ENCODE data around the gene ZBTB7C. TPM values are rescaled to one million over a fixed set of nuclear protein-coding genes. Genes with fewer than 3 reads are reported as not detected.

The ZBTB7C gene
- total RNA-seq, 2 experiments from 2014 or later = 0.05 TPM; not detected in 1

DNA sequence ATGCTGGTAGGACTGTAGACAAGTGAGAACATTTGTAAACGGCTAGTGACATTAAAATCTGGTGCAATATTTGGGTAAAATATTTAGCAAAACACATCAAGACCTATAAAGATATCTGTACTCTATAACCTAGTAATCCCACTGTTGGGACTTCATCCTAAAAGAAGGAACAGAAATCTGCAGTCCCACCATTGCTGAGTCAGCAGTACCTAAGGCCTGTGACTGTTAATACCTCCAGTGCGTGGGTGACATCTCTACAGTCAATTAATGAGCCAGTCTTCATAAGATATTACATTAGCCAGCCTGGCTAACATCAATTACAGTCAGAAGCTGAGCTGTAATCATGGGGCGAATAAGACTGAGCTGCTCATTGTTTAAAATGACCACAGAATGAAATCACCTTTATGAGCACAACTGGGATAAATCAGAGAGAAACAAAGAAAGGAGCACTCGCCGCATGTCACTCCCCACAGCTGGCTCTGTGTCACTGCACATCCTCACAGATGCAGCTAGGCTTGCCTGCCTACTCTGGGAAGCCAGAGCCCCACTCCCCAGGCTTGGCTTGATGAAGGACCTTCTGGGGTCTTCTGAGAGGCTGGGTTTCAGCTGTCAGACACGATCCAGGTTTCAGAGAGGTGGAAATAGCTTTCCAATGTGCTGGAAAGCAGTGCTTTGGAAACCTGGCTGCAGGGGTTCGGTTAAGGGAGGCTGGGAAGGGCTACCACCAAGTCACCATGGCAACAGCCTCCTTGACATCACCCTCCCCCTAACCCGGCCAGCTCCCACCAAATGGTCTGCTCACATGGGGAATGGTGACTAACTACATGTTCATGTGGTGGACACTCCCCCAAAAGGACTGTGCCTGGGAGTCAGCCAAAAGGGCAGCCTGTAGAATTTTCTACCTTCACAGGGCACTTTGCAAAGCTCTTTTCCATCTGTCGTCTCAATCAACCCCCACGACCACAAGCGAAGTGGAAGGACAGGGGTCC, 145.0 kb downstream of the ZBTB7C start:
- H3K9me3 Mint-ChIP-seq = no peaks in the 10 kb centered on the region
- no peaks in the 10 kb centered on the region for H3K4me1 Mint-ChIP-seq (ENCODE audit: low read depth)
- peaks cover 3% of the 10 kb centered on the region for H3K27me3 Mint-ChIP-seq
- ChIA-PET CTCF (no interaction called here), POLR2A (no interaction called here)
- no peak for DNase-seq
- intact Hi-C loops (cut with micrococcal nuclease) = no loop called here
- H3K36me3 Mint-ChIP-seq = no peaks in the 10 kb centered on the region
- H3K4me3 Mint-ChIP-seq = no peak overlapping the region
- H3K27ac Mint-ChIP-seq = no peak overlapping the region

GRCh38 chr18:48263192-48263853, 145.9 kb downstream of the ZBTB7C start:
- intact Hi-C loops (cut with micrococcal nuclease) = no loop called here
- ChIA-PET CTCF (no interaction called here), POLR2A (no interaction called here)
- no peaks in the 10 kb centered on the region for H3K4me1 Mint-ChIP-seq (ENCODE audit: low read depth)
- H3K9me3 Mint-ChIP-seq = no peaks in the 10 kb centered on the region
- DNase-seq = no peak
- no peak overlapping the region for H3K4me3 Mint-ChIP-seq
- H3K27ac Mint-ChIP-seq = no peak overlapping the region
- no peaks in the 10 kb centered on the region for H3K36me3 Mint-ChIP-seq
- peaks cover 3% of the 10 kb centered on the region for H3K27me3 Mint-ChIP-seq

- no peaks in the 10 kb centered on the region for H3K4me1 Mint-ChIP-seq (ENCODE audit: low read depth)
- H3K27me3 Mint-ChIP-seq = peaks cover 3% of the 10 kb centered on the region
- H3K9me3 Mint-ChIP-seq = peaks cover 4% of the 10 kb centered on the region
- no peaks in the 10 kb centered on the region for H3K36me3 Mint-ChIP-seq
- H3K27ac Mint-ChIP-seq = no peak overlapping the region
- ChIA-PET CTCF (no interaction called here), POLR2A (no interaction called here)
- no peak for DNase-seq
- intact Hi-C loops (cut with micrococcal nuclease) = no loop called here
- H3K4me3 Mint-ChIP-seq = no peak overlapping the region
These were observed 148.9 kb downstream of the ZBTB7C start for GRCh38 chr18:48260237-48260636.

GRCh38 chr18:48256848-48257247, 152.3 kb downstream of the ZBTB7C start:
- peaks cover 11% of the 10 kb centered on the region for H3K27me3 Mint-ChIP-seq
- peaks cover 4% of the 10 kb centered on the region for H3K9me3 Mint-ChIP-seq
- no peaks in the 10 kb centered on the region for H3K36me3 Mint-ChIP-seq
- no peak overlapping the region for H3K27ac Mint-ChIP-seq
- ChIA-PET POLR2A (no interaction called here), CTCF (no interaction called here)
- intact Hi-C loops (cut with micrococcal nuclease) = no loop called here
- no peak for DNase-seq
- H3K4me1 Mint-ChIP-seq (ENCODE audit: low read depth) = no peaks in the 10 kb centered on the region
- H3K4me3 Mint-ChIP-seq = no peak overlapping the region

DNA sequence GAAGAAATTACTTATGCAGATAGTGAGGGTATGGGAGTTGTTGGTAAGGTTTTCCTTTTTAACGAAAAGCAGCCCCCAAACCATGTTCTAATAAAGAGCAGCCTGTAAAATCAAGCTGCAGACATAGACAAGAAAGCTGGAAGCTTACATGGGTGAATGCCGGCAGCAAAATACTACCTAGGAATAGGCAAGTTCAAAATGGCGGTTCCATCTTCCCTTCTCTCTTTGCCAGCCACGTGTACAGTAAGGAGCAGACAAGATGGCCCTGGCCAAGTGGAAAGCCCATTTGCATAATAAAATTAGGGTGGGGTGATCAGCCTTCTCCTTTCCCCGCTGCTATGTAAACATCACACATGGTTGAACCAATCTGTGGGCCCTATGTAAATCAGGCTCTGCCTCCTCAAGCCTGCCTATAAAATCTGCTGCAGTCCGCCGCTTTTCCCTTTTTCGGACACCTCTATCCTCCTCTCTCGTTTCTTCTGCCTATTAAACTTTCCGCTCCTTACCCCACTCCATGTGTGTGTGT, 155.0 kb downstream of the ZBTB7C start:
- H3K4me3 Mint-ChIP-seq = no peak overlapping the region
- H3K9me3 Mint-ChIP-seq = peaks cover 4% of the 10 kb centered on the region
- no peak for DNase-seq
- no peak overlapping the region for H3K27ac Mint-ChIP-seq
- intact Hi-C loops (cut with micrococcal nuclease) = no loop called here
- POLR2A ChIA-PET = no interaction called here
- CTCF ChIA-PET = no interaction called here
- H3K27me3 Mint-ChIP-seq = peaks cover 16% of the 10 kb centered on the region
- H3K36me3 Mint-ChIP-seq = no peaks in the 10 kb centered on the region
- no peaks in the 10 kb centered on the region for H3K4me1 Mint-ChIP-seq (ENCODE audit: low read depth)

DNA sequence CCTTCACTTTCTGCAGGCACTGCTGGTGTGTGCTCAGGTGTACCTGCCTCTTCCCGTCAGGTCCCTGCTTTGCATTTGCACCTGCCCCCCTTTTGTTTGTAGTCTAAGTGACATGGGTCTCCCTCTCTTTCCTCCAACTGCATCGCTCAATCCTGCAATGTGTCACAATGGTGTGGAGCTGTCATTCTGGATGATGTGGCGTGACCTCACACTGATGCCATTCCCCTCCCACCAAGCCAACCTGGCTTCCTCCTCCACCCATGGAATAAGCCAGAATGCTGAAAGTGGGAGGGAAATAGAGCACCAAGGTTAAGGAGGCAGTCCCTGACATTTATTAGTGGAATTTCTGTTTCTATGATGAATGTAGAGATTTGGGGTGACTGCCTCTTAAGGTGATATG, 156.7 kb downstream of the ZBTB7C start:
- H3K36me3 Mint-ChIP-seq = no peaks in the 10 kb centered on the region
- ChIA-PET CTCF (no interaction called here), POLR2A (no interaction called here)
- peaks cover 16% of the 10 kb centered on the region for H3K27me3 Mint-ChIP-seq
- H3K4me1 Mint-ChIP-seq (ENCODE audit: low read depth) = no peaks in the 10 kb centered on the region
- H3K9me3 Mint-ChIP-seq = peaks cover 7% of the 10 kb centered on the region
- intact Hi-C loops (cut with micrococcal nuclease) = no loop called here
- no peak overlapping the region for H3K27ac Mint-ChIP-seq
- H3K4me3 Mint-ChIP-seq = no peak overlapping the region
- no peak for DNase-seq

DNA sequence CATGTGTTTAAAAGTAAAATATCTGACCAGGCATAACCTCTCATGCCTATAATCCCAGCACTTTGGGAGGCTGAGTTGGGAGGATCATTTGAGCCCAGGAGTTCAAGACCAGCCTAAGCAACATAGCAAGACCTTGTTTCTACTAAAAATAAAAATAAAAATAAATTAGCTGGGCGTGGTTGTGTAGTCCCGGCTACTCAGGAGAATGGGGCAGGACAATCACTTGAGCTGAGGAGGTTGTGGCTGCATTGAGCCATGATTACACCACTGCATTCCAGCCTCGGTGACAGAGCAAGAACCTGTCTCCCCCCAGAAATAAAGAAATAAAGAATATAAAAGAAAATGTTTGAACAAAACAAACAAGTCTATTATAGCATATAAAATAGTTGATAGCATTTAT, 158.3 kb downstream of the ZBTB7C start:
- ChIA-PET CTCF (no interaction called here), POLR2A (no interaction called here)
- no peak for DNase-seq
- Mint-ChIP-seq H3K4me3 (no peak overlapping the region), H3K27me3 (peaks cover 14% of the 10 kb centered on the region), H3K9me3 (peaks cover 4% of the 10 kb centered on the region), H3K27ac (no peak overlapping the region), H3K4me1 (ENCODE audit: low read depth) (no peaks in the 10 kb centered on the region), H3K36me3 (no peaks in the 10 kb centered on the region)
- intact Hi-C loops (cut with micrococcal nuclease) = no loop called here

GRCh38 chr18:48250362-48250907, 158.7 kb downstream of the ZBTB7C start:
- Mint-ChIP-seq H3K36me3 (no peaks in the 10 kb centered on the region), H3K9me3 (peaks cover 4% of the 10 kb centered on the region), H3K4me3 (no peak overlapping the region), H3K27ac (no peak overlapping the region), H3K27me3 (peaks cover 14% of the 10 kb centered on the region), H3K4me1 (ENCODE audit: low read depth) (no peaks in the 10 kb centered on the region)
- DNase-seq = no peak
- CTCF ChIA-PET = no interaction called here
- intact Hi-C loops (cut with micrococcal nuclease) = no loop called here
- POLR2A ChIA-PET = no interaction called here

GRCh38 chr18:48249854-48250253, 159.3 kb downstream of the ZBTB7C start:
- Mint-ChIP-seq H3K9me3 (peaks cover 4% of the 10 kb centered on the region), H3K27ac (no peak overlapping the region), H3K4me1 (ENCODE audit: low read depth) (no peaks in the 10 kb centered on the region), H3K27me3 (peaks cover 14% of the 10 kb centered on the region), H3K4me3 (no peak overlapping the region), H3K36me3 (no peaks in the 10 kb centered on the region)
- POLR2A ChIA-PET = no interaction called here
- intact Hi-C loops (cut with micrococcal nuclease) = no loop called here
- CTCF ChIA-PET = no interaction called here
- no peak for DNase-seq

GRCh38 chr18:48244530-48244929, 164.7 kb downstream of the ZBTB7C start:
- ChIA-PET POLR2A (no interaction called here), CTCF (no interaction called here)
- no peak overlapping the region for H3K27ac Mint-ChIP-seq
- peaks cover 6% of the 10 kb centered on the region for H3K9me3 Mint-ChIP-seq
- H3K4me1 Mint-ChIP-seq (ENCODE audit: low read depth) = no peaks in the 10 kb centered on the region
- no peak overlapping the region for H3K4me3 Mint-ChIP-seq
- peaks cover 11% of the 10 kb centered on the region for H3K27me3 Mint-ChIP-seq
- intact Hi-C loops (cut with micrococcal nuclease) = no loop called here
- H3K36me3 Mint-ChIP-seq = no peaks in the 10 kb centered on the region
- no peak for DNase-seq

- Mint-ChIP-seq H3K36me3 (no peaks in the 10 kb centered on the region), H3K4me3 (no peak overlapping the region), H3K27ac (no peak overlapping the region), H3K4me1 (ENCODE audit: low read depth) (no peaks in the 10 kb centered on the region), H3K9me3 (peaks cover 7% of the 10 kb centered on the region), H3K27me3 (peaks cover 28% of the 10 kb centered on the region)
- intact Hi-C loops (cut with micrococcal nuclease) = no loop called here
- DNase-seq = no peak
- CTCF ChIA-PET = no interaction called here
- POLR2A ChIA-PET = no interaction called here
These were observed 170.5 kb downstream of the ZBTB7C start for GRCh38 chr18:48238636-48239035.

DNA sequence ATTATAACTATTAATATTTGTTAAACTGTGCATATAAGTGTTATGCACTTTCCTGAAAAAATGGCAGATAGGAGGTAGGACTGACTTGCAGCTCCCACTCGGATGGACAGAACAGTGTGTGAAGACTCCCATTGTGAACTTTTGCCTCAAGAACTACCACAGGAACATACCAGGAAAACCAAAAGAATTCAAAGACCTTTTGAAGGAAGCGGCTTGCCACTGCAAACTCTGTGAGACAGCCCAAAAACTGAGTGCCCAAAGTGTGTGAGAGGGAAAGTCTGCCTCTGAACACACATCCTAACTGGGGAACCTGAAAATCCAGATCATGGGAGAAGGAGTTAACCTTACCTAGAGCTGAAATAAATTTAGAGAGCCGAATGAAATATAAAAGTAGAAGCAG, 171.0 kb downstream of the ZBTB7C start:
- Mint-ChIP-seq H3K36me3 (no peaks in the 10 kb centered on the region), H3K4me1 (ENCODE audit: low read depth) (no peaks in the 10 kb centered on the region), H3K9me3 (peaks cover 7% of the 10 kb centered on the region), H3K4me3 (no peak overlapping the region), H3K27ac (no peak overlapping the region), H3K27me3 (peaks cover 28% of the 10 kb centered on the region)
- no peak for DNase-seq
- CTCF ChIA-PET = no interaction called here
- intact Hi-C loops (cut with micrococcal nuclease) = no loop called here
- POLR2A ChIA-PET = interaction anchor here (0.6 kb wide), 1 partner anchor 355 kb away, joined by 4 read pairs; no protein-coding TSS in a partner anchor
